GM18519 (cell line): ENCODE data around the gene MTFP1.
"Not testable (repeated sequence)": the region's sequence is repeated elsewhere in the genome, so short reads cannot be mapped to it uniquely, and the experiment has no call there.

Experiments
- ATAC-seq: cut with Tn5 transposase; IDR thresholded peaks from one replicate; pipeline ENCODE4 v1.9.1; 2021; ENCODE audit warnings: mild to moderate bottlenecking, moderate library complexity; ENCODE audit not compliant: unreplicated experiment, low FRiP score

The MTFP1 gene

DNA sequence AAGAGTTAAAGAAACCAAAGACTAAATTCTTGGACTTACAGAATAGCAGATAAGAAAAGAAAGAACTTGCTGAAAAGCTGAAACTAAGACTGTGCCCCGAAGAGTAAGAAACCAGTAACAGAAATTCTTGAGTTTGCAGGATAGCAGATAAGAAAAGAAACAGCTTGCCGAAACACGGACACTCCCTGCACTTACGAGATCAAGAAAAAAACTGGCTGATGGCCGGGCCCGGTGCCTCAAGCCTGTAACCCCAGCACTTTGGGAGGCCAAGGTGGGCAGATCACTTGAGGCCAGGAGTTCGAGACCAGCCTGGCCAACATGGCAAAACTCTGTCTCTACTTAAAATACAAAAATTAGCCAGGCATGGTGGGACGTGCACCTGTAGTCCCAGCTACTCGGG lies 25.9 kb downstream of the MTFP1 start:
- not testable (repeated sequence) for ATAC-seq

DNA sequence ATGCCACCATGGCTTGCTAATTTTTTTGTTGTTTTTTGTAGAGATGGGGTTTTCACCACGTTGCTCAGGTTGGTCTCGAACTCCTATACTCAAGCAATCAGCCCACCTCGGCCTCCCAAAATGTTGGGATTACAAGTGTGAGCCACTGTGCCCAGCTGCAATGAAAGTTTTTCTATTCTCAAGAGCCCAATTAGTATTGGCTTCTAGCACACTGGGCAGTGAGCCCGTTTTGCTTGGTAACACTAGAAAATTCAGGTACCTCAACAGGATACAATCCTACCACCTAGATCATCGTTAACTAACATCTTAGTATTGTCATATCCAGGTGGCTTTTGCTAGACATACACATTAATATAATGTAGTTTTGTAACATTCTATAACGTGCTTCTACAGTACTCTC lies 27.3 kb downstream of the MTFP1 start:
- ATAC-seq, result no peak

DNA sequence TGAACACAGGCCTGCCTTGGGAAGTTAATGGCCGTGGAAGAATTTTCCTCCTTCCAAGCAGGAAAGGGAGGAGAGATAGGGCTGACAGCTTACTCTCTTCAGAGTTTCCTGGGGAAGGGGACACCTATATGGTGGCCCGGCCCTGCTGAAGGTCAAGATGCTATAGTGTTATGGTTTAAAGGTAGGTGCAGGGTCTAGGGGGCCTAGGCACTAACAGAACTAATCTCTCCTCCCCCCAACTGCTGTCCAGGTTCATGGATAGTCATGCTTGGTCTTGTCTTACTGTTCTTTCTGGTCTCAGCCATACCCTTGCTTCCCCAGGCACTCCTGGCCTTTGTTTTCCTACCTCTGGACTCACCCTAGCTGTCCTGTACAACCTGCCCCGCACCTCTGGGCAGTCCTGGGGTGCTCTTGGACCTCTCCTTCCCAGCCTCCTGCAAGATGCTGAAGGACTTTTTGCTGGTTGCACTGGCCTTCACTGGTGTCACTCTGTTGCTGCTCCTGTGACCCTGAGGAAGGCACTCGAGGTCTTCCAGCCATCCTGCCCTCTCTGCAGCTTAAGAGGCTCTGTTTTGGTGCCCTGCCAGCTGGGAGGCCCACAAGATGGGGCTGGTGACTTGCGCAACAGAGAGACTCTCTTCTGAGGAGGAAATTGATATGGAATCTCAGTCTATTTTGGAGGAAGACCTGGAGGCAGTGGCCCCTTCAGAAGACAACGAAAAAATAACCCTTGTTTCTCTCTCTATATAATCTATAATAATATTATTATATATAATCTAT lies 28.4 kb downstream of the MTFP1 start:
- ATAC-seq, result no peak

DNA sequence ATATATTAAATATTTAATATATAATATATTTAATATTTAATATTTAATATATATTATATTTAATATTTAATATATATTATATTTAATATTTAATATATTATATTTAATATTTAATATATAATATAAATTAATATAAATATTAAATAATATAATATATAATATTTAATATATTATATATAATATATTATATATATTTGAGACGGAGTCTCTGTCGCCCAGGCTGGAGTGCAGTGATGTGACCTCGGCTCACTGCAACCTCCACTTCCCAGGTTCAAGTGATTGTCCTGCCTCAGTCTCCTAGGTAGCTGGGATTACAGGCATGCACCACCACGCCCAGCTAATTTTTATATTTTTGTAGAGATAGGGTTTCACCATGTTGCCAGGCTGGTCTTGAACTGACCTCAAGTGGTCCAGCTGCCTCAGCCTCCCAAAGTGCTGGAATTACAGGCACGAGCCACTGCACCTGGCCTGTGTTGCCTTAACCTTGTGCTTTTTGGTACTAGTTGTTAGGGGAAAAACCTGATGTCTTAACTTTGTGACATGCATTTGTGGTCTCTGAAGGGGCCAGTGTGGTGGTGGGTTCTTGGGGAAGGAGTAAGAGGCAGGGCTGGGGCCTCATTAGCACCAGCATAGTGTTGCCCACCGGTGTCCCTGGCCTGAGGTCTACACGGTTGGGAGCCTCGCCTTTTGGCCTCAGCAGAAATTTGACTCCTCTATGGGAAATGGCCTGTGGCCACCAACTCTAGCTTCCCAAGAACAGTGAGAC lies 29.7 kb downstream of the MTFP1 start:
- no peak for ATAC-seq

DNA sequence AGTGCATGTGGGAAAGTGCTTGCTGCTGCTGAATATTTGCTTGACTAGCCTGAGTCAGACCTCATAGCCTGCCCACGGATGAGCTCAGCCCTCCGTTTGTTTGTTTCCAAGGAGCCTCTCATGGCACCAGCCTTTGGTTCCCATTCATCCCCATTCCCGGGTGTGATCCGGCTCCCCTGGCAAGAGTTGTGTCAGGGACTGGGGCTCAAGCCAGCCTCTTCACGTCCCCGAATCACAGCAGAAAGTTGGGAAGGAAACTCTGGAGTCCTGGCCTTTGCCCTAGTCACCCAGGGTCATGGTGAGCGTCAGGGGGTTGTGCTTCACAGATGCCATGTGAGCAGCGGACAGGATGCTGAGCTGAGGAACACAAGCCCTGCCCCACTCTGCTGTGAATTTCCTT lies 32.4 kb downstream of the MTFP1 start:
- no peak for ATAC-seq

DNA sequence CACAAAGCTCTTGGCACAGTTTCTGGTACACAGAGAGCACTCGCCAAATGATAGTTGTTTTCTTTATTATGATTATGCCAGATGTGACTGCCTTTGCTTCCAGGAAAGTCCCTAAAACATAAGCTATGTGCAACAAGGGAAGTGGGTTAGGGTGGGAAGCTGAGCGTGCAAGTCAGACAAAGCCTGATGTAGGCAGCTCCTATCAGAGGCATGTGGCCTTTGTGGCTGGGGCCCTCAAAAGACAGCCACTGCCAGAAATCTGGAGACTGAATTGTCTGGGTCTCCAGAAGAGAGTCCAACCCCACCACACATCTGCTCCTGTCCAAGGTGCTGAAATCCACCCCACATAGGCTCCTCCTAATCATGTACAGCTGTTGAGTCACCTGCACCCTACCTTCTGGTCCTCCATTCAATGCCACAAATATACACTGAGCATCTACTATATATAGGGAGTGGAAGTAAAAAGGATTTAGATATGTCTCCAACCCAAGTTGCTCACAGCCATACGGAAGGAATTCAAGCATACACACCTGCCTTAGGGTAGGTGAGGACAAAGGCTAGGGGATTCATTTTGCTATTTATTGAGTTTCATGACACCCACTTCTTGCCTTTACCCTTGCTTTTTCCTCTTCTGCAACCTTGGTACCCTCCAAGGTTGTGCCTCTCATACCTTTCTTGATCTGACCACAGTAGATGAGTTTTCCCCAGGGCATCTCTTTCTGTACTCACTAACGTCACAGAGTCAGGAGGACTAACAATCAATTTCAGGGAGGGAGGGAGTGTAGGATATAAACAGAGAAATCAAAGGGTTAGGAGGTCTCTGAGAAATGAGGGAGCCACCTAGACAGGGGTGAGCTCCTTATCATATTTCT lies 33.8 kb downstream of the MTFP1 start:
- no peak for ATAC-seq

DNA sequence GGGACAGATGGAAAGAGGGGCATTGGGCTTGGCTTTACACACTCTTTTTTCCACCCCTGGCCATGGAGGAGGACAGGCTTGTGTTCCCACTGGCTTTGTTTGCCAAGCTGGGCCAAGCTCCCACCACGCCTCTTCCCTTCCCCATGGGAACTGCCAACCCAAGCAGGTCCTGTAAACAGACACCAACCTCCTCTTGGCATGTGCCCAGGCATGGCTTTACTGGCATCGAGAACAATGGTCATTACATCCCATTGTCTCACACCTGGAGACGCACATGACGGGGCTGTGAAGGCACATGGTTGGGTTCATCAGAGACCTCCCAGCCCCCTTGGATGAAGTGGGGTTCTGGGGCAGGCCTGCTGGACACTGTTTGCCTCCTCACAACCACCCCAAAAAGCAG lies 34.6 kb downstream of the MTFP1 start:
- no peak for ATAC-seq

DNA sequence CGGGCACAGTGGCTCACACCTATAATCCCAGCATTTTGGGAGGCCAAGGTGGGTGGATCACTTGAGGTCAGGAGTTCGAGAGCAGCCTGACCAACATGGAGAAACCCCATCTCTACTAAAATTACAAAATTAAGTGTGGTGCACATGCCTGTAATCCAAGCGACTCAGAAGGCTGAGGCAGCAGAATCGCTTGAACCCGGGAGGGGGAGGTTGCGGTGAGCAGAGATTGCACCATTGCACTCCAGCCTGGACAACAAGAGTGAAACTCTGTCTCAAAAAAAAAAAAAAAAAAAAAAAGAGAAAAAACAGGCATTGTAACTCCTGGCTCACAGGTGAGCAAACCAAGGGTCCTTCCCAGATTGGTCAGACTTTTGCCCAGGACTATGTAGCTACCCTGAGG lies 35.0 kb downstream of the MTFP1 start:
- ATAC-seq, result not testable (repeated sequence)

DNA sequence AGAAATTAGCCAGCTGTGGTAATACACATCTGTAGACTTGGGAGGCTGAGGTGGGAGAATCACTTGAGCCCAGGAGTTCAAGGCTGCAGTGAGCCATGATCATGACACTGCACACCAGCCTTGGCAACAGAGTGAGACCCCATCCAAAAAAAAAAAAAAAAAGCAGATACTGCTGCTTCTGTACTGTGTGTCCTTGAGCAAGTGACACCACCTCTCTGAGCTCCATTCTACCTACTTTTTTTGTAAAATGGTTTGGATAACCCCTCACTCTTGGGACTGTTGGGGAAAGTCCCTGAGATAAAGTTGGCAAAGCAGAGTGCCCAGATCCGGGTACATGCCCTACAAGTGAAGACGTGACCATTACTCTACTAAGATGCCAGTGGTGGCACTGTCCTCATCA lies 43.6 kb downstream of the MTFP1 start:
- ATAC-seq, result no peak

DNA sequence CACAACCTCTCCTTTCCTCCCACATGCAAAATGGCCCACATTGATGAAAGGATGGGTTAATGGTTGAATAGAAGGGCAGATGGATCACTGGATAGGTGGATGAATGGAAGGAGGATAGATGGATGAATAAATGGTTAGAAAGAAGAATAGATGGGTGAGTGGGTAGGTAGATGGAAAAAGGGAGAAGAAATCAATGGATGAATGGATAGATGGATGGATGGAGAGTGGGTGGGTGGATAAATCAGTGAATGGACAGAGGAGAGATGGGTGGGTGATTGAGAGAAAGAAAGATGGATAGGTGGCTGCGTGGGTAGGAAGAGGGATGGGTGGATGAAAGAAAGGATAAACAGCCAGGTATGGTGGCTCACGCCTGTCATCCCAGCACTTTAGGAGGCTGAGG lies 45.1 kb downstream of the MTFP1 start:
- ATAC-seq, result no peak

DNA sequence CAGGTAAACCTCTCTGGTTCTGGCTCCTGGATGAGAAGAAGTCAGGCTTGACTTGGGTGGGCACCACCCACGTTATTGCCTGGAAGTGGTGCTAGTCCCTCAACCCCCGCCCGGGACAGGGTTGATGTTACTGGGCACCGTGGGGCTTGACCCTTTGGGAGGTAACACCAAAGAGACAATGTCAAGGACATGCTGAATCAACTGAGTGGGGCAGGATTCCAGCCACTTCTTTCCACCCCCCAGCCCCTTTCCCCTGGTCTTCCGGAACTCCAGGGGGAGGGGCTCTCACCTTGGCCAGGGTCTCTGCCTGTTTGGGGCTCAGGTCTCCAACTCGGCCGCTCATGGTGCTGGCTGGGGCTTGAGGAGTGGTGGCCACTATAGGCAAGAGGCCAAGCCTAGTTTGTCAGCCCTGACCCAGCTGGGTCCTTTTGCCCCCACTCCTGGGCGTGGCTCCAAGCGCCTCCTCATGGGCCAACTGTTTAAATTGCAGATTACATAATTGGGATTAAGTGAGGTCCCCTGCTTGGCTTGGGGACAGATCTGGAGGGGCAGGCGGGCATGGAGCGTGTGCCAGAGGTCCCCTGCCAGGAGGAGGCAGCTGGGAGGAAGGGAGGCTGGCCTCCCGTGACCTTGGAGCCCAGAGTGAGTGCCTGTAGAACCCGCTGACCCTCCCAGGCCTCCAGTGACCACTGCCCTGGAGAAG lies 46.2 kb downstream of the MTFP1 start, which contains the start of gene SEC14L3:
Gene SEC14L3, minus strand, starts transcription at position 402 of the 703 bp plus-strand sequence. Its CDS starts 59 bp downstream, at position 343.
- no peak for ATAC-seq

DNA sequence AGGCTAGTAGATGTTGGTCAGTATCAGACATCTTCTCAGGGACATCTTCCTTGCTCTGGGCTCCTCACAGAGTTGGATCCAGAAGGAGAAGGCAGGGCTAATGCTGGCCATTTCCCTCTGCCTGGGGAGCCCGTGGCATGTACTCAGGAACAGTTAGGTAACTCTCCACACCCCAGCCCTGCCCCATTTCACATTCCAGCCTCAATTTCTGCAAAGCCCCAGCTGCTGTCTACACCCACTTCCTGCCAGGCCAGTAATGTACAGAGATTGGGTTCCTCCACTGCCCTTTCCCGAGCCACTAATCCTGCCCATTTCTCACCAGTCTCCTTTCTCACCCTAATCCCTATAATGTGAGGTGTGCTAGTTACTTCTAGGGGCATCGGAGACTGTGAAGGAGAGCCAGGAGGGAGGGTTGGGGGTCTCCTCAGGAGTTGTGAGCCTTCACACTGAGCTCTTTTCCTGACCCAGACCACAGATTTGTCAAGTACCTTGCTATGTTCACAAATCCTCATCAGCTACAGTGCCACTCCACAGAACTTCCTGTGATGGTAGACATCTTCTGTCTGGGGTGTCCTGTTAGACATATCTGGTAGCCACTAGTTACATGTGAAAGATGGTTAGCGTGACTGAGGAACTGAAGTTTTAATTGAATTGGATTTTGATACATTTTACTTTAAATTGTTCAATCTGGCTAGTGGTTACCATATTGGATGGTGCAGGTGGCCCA lies 47.6 kb downstream of the MTFP1 start:
- no peak for ATAC-seq

DNA sequence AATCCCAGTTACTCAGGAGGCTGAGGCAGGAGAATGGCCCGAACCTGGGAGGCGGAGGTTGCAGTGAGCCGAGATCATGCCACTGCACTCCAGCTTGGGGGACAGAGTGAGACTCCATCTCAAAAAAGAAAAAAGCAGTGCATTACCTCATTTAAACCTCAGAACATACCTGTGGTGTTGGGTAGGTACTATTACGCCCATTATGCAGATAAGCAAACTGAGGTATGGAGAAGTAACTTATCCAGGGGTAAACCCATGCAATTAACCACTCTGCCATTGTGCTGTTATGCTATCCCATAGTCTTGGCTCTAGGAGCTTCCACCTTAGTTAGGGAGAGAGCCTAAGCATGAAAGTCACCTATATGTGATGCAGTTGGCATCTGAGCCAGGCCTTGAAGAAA lies 48.6 kb downstream of the MTFP1 start:
- ATAC-seq, result no peak

DNA sequence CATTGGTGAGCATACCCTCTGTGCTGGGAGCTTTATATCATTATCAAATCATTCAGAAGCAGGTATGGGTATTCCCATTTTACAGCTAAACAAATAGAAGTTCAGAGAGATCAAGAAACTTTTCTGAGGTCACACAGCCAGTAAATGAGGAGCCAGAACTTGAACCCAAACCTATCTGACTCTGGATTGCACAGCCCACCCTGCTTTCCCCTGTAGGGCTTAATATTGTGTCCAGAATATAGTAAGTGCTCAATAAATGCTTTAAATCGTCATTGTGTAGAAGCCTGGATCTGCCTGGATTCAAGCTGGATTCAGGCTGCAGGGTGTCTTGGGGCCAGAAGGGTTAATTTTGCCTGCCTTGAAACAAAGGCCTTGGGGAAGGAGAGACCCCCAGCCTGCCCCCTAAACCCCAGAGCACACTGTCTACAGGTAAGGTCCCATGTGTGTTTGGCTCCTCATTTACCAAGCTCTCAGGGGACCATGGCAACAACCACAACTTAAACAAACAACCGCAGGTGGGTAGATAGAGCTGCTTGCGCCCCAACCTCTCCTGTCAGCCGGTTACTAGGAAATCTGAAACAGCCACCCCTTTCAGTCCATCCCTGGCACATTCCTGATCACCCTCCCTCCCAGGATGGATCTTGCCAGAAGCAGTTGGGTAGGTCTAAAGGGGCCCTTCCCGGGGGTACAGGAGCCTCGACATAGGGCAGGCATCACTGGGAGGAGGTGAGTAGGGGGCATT lies 49.3 kb downstream of the MTFP1 start:
- ATAC-seq, result no peak
